ENCODE measurements around the gene B3GALT6.

The B3GALT6 gene

GRCh38 chr1:1253314-1253713 is 21.3 kb downstream of the B3GALT6 start:
- peaks cover 13% of the 10 kb centered on the region for H3K36me3 ChIP-seq (ENCODE audit: control insufficient read depth, insufficient read depth, low read length)
- TF ChIP-seq, protein P1, sequence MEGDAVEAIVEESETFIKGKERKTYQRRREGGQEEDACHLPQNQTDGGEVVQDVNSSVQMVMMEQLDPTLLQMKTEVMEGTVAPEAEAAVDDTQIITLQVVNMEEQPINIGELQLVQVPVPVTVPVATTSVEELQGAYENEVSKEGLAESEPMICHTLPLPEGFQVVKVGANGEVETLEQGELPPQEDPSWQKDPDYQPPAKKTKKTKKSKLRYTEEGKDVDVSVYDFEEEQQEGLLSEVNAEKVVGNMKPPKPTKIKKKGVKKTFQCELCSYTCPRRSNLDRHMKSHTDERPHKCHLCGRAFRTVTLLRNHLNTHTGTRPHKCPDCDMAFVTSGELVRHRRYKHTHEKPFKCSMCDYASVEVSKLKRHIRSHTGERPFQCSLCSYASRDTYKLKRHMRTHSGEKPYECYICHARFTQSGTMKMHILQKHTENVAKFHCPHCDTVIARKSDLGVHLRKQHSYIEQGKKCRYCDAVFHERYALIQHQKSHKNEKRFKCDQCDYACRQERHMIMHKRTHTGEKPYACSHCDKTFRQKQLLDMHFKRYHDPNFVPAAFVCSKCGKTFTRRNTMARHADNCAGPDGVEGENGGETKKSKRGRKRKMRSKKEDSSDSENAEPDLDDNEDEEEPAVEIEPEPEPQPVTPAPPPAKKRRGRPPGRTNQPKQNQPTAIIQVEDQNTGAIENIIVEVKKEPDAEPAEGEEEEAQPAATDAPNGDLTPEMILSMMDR (IDR thresholded peaks at IDR 0.05; ENCODE audit: insufficient read depth, low read length, poor library complexity, severe bottlenecking), result no peak
- DNase-seq (ENCODE audit: extremely low read depth, insufficient read length), result no peak
- H3K4me3 ChIP-seq (replicated peaks; ENCODE audit: low read depth, low read length), result no peak overlapping the region
- H3K27me3 ChIP-seq (replicated peaks; ENCODE audit: control insufficient read depth, insufficient read depth, low read length), result no peaks in the 10 kb centered on the region

GRCh38 chr1:1253972-1254666 is 22.1 kb downstream of the B3GALT6 start:
- no peak for DNase-seq (ENCODE audit: extremely low read depth, insufficient read length)
- Histone ChIP-seq H3K27me3 (replicated peaks; ENCODE audit: control insufficient read depth, insufficient read depth, low read length) (no peaks in the 10 kb centered on the region), H3K4me3 (replicated peaks; ENCODE audit: low read depth, low read length) (no peak overlapping the region), H3K36me3 (ENCODE audit: control insufficient read depth, insufficient read depth, low read length) (peaks cover 20% of the 10 kb centered on the region)
- TF ChIP-seq, protein P1 (IDR thresholded peaks at IDR 0.05; ENCODE audit: insufficient read depth, low read length, poor library complexity, severe bottlenecking), result no peak

- H3K27me3 ChIP-seq (replicated peaks; ENCODE audit: control insufficient read depth, insufficient read depth, low read length), result no peaks in the 10 kb centered on the region
- peaks cover 23% of the 10 kb centered on the region for H3K36me3 ChIP-seq (ENCODE audit: control insufficient read depth, insufficient read depth, low read length)
- DNase-seq (ENCODE audit: extremely low read depth, insufficient read length), result no peak
- TF ChIP-seq, protein P1 (IDR thresholded peaks at IDR 0.05; ENCODE audit: insufficient read depth, low read length, poor library complexity, severe bottlenecking), result no peak
- no peak overlapping the region for H3K4me3 ChIP-seq (replicated peaks; ENCODE audit: low read depth, low read length)
Measured at GRCh38 chr1:1254667-1254998, 22.6 kb downstream of the B3GALT6 start.

DNA sequence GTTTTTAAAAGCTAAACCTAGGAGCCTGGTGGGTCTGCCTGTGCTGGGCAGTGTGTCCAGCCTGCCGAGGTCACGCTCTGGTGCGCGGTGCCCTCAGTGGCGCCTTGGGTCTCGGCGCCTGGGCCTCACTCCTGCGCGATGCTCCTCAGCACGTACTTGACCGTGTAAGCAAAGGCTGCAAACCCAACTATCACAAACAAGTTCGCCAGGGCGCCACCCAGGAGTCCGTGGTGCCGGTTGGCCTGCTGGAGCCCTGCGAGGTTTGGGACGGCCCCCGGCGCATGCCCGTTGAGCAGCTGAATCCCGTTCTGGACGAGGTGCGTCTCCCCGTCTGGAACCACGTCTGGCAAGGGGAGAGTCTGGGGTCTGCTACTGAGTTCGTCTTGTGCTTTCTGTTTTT is 23.0 kb downstream of the B3GALT6 start:
- H3K27me3 ChIP-seq (replicated peaks; ENCODE audit: control insufficient read depth, insufficient read depth, low read length), result no peaks in the 10 kb centered on the region
- TF ChIP-seq, protein P1 (IDR thresholded peaks at IDR 0.05; ENCODE audit: insufficient read depth, low read length, poor library complexity, severe bottlenecking), result no peak
- no peak overlapping the region for H3K4me3 ChIP-seq (replicated peaks; ENCODE audit: low read depth, low read length)
- H3K36me3 ChIP-seq (ENCODE audit: control insufficient read depth, insufficient read depth, low read length), result peaks cover 26% of the 10 kb centered on the region
- peak; percentile 16 for DNase-seq (ENCODE audit: extremely low read depth, insufficient read length)

- Histone ChIP-seq H3K4me3 (replicated peaks; ENCODE audit: low read depth, low read length) (no peak overlapping the region), H3K36me3 (ENCODE audit: control insufficient read depth, insufficient read depth, low read length) (peaks cover 30% of the 10 kb centered on the region), H3K27me3 (replicated peaks; ENCODE audit: control insufficient read depth, insufficient read depth, low read length) (no peaks in the 10 kb centered on the region)
- no peak for DNase-seq (ENCODE audit: extremely low read depth, insufficient read length)
- TF ChIP-seq, protein P1 (IDR thresholded peaks at IDR 0.05; ENCODE audit: insufficient read depth, low read length, poor library complexity, severe bottlenecking), result no peak
Measured at GRCh38 chr1:1255611-1256010, 23.6 kb downstream of the B3GALT6 start.

Measured in GM06990 (cell line).